Activated T-cell treated with anti-CD3 and anti-CD28 coated beads for 48 hours (primary cell): Measurements from ENCODE around the gene ARFGEF2.
A peak's percentile ranks its signal among the peaks of the same experiment; 100 is the strongest.

Experiments
- DNase-seq: peaks from one replicate; pipeline ENCODE4 v3.0.0-alpha.2; 2020; ENCODE audit warnings: low read depth

The ARFGEF2 gene

GRCh38 chr20:48899881-48900280 lies 21.6 kb upstream of the ARFGEF2 start:
- DNase-seq, result no peak

DNA sequence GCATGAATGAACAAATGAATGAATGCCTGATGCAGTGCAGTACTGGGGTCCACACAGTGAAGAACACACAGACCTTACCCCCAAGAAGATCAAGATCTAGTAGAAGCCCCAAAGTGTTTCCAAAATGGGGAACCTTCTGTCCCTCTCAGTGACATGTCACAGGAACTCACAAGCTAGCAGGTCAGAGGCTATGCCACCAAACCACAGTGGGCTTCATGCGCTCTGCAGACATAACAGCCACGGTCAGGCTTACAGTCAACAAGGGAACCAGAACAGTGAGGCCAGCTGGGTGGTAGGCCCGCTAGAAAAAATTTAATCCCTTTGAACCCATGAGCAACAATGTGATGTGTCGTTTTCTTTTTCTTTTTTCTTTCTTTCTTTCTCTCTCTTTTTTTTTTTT lies 20.2 kb upstream of the ARFGEF2 start:
- no peak for DNase-seq

- no peak for DNase-seq
These were observed 17.8 kb upstream of the ARFGEF2 start for GRCh38 chr20:48903705-48904104.

- DNase-seq, result peak; percentile 54
These were observed 16.8 kb upstream of the ARFGEF2 start for GRCh38 chr20:48904566-48905296.

DNA sequence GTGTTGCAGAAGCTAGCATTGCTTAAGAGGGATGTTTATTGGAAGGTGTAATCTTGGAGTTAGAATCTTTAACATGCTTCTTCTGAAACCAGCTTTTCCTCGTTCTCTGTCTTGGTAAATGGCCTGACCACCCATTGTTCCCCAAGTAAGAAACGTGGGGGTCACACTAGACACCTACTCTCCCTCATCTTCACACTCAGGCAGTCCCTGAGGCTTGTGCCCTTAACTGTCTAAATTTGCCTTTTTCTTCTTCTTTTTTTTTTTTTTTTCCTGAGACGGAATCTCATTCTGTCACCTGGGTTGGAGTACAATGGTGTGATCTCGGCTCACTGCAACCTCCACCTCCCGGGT lies 16.2 kb upstream of the ARFGEF2 start:
- no peak for DNase-seq

- DNase-seq, result no peak
These were observed 15.2 kb upstream of the ARFGEF2 start for GRCh38 chr20:48906221-48906877.

DNA sequence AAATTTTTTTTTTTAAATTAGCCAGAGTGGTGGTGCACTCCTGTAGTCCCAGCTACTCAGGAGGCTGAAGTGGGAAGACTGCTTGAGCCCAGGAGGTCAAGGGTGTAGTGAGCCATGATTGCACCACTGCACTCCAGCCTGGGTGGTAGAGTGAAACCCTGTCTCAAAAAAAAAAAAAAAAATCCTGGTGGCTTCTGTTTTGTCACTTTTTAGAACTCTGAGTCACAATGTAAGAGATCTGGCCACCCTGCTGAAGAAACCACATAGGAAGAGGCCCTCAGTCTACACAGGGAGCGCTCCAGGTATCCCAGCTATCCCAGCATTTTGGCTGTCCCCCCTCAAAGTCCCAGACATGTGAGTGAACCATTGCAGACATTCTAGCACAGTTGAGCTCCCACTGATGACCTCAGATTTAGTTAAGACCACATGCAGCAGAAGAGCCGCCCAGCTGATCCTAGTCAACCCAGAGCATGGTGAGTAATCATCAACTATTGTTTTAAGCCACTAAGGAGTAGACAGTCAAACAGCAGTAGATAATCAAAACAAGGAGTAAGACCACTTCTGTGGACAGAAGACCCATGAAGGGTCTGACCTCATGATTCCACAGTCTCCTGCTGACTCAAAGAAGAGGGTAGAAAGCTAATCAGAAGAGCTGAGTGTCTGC lies 12.7 kb upstream of the ARFGEF2 start:
- no peak for DNase-seq

DNA sequence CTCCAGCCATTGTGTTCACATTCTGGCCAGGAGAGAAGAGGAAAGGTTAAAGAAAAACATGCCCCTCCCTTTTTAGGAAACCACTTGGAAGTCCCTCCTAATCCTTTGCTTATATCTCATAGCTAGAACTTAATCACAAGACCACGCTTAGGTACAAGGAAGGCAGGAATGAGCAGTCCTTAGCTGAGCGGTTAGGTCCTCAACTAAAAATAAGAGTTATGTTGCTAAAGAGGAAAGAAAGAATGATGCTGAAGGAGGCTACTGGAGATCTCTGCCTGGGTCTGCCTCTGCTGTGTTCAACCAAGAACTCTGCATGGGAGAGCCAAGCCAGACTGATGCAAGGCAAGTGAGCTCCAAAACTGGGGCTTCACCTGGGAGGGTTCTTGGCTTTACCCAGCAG lies 11.6 kb upstream of the ARFGEF2 start:
- no peak for DNase-seq

DNA sequence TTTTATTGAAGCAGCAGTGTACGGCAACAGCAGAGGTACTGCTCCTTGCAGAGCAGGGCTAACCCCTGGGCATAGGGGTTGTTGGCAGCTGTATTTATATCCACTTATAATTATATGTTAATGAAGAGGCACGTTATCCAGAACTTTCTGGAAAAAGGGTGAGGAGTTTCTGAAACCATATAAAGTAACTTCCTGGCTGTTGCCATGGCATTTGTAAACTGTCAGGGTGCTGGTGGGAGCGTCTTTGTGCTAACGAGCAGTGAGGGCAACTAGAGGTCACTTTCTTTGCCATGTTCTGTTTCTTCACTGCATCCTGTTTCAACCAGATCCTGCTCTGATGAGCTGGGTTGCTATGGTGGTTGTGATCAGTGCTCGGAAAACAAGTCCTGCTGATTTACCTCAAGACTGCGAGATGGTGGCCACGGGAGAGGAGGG lies 11.1 kb upstream of the ARFGEF2 start:
- no peak for DNase-seq

GRCh38 chr20:48912065-48912464 lies 9.4 kb upstream of the ARFGEF2 start:
- DNase-seq, result no peak

GRCh38 chr20:48916699-48917098 lies 4.8 kb upstream of the ARFGEF2 start:
- no peak for DNase-seq

DNA sequence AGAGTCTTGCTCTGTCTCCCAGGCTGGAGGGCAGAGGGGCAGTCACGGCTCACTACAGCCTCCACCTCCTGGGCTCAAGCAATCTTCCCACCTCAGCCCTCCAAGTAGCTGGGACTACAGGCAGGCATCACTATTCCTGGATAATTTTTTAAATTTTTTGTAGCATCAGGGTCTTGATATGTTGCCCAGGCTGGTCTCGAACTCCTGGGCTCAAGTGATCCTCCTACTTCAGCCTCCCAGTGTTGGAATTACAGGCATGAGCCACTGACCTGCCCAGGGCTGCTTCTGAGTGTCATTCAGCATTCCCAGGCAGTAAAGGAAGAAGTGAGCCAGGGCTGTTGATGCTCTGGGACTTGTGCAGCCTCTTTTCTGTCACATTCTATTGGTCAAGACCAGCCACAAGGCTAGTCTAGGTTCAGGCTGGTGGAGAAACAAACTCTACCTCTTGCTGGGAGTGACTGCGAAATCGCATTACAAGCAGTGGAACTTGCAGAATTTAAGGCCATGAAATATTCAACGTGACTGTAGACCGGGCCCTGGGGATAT lies 2.1 kb upstream of the ARFGEF2 start:
- no peak for DNase-seq

DNA sequence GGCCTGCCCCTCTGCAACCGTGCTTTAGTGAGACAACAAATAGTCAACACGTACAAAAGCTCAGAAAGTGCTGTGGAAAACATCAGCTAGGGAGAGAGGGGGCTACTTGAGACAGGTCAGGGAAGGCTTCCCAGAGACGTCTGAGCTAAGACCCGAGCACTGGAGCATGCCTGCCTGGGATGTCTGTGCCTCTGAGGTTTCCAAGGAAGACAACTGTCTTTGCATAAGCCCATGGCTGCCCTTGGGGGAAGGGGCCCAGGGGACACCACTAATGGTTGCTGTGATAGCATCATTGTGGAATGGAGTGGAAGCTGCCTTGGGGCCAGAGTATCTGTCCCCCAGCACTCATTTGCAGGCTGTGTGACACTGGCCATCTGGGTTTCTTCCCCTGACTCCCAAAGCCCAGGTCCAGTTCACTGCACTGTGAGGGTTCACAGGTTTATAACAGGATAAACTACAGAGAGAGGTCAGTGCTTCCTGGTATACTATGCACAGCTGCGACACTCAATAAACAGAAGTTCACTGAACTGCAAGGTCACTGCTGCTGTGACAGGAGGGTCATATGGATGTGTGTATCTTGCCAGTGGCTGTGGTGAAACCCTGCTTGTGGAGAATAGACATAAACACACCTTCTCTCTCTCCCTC lies 1.5 kb upstream of the ARFGEF2 start:
- DNase-seq, result no peak

DNA sequence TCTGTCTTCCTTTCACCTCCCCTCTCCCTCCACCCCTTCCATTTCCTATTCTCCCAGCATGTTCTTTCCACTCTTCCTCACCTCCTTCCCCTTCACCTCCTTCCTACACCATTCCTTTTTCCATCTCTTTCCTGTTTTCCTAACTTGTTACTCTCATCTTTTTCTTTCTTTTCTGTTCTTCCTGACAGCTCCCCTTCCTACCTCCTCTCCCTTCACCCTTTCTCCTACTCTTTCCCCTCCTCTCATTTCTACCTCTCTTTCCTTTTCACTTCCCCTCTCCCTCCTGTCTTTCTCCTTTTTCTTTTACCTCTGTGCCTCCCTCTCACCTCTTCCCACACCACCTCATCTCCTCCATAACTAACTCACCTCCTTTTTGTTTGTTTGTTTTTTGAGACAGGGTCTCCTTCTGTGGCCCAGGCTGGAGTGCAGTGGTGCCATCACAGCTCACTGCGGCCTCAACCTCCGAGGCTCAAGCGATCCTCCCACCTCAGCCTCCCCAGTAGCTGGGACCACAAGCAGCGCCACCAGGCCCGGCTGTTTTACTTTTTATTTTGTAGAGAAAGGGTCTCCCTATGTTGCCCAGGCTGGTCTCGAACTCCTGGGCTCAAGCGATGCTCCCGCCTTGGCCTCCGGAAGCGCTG lies 864 bp upstream of the ARFGEF2 start:
- no peak for DNase-seq

DNA sequence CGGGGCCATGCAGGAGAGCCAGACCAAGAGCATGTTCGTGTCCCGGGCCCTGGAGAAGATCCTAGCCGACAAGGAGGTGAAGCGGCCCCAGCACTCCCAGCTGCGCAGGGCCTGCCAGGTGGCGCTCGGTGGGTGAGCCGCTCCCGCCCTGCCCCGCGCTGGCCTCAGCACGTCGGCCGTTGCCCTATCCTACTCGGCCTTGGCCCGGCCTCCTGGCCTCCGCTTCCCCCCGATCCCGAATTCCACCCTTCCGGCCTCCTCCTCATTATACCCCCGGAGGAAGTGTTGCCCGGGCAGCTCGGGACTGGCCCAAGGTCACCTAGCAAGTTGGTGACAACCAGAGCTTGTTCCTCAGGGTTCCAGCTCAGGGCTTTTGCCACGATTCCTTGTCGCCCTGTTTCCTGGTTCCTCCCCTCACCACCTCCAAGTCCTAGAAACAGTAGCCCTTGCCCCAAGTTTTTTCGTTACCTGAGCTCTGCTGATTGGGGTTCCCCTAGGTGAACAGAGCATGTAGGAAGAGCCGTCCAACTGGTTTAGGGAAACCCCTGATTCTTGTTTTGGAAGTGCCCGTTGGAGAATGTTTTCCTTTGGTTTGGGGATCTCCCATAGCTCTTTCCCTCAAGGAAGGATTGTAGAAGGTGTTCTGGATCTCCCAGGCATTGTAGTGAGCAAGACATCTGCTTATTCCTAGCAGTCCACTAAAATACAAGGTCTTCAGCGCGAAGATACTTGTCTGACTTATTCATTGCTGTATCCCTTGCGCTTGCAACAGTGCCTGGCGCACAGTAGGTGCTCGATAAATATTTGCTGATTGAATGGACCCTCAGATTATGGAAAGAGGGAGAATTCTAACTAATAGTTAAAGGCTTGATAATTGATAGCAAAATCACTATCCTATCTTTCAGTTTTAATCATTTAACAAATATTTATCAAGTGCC lies 641 bp downstream of the ARFGEF2 start:
- DNase-seq, result no peak

- DNase-seq, result no peak
These were observed 1.7 kb downstream of the ARFGEF2 start for GRCh38 chr20:48923149-48923718.

DNA sequence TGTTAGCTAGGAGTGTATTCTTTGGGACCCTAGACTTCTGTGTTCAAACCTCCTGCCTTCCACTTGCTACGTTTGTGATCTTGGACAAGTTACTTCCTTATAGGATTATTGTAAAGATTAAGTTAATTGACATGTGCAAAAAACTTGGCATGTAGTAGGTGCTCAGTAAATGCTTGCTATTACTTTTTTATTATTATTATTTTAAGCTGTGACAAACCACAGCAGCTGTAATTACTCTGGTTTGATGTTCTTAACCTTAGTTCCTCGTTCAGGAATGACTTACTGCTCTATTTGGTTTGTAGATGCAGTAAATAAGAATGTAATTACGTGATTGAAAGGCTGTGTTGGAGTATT lies 3.2 kb downstream of the ARFGEF2 start:
- DNase-seq, result no peak

- DNase-seq, result no peak
These were observed 4.8 kb downstream of the ARFGEF2 start for GRCh38 chr20:48926267-48926666.

DNA sequence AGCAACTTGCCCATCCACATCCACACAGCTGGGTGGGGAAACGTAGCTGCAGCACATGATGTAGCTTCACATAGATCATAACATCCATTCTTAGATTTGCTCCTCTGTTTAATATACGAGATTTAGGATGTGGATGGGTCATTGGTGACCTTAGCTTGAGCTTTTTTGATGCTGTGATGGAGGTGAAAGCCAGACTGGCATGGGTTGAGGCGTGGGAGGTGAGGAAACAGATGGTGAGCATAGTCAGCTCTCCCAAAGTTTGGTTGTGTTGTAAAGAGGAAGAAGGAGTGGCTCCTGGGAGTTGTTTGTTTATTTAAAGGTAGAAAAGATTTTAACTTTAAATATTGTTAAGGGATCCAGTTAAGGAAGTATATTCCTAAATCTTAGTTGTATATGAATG lies 5.3 kb downstream of the ARFGEF2 start:
- DNase-seq, result no peak

DNA sequence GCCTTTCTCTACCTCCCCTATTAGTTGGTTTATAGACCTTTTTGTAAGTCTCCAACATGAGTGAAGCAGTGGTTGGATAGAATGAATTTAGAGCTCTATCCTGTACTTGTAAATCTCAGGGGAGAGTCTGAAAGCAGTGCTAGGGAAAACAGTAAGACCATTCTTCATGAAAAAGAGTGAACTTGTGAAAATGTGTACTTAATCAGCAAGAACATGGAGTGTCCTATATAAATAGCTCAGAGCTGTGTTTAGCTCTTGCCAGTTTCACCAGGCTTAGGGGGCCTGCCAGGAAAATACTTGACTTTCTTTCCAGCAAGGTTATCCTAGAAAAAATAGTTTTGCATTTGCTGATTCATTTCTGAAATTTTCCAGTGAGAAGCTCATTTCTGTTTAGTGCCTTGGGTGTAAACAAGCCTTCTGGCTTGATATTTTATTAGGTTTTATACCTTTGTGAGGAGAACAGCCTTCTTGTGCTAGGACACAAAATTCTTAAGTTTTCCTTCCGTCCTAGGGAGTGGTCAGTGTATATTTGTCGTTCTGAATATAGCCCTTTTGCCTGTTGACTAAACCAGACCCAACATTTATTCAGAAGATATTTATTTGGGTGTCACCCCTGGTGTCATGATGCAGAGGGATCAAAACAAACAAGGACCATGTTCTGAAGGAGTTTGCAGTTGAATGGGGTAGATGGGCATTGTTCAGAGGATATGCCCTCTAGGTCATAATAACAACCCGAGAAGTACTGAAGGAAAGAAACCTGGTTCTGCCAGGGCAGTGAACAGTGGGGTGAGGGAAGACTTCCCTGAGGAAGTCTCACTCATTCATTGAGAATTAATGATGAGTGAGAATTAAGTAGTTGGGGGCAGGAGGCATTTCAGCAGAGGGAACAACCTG lies 7.6 kb downstream of the ARFGEF2 start:
- no peak for DNase-seq
